ENCODE measurements around the gene EIF2B4. TPM values are rescaled to one million over a fixed set of nuclear protein-coding genes. Genes with fewer than 3 reads are reported as not detected.

Gene EIF2B4
- total and polyA plus RNA-seq, 2 of the 13 experiments (the other 11 are each of a cell fraction or from before 2014, with no cell fraction given), result 91.5 to 96.4 TPM

GRCh38 chr2:27356382-27357181 is 13.6 kb downstream of the EIF2B4 start, which contains the start of gene GTF3C2 (continued):
- TF ChIP-seq RERE (CRISPR knock-in tag; IDR thresholded peaks at IDR 0.05; ENCODE audit: low read depth) (peak; percentile 52; the same call in 1 of the 2 replicates), ZNF839 (CRISPR knock-in tag; IDR thresholded peaks at IDR 0.05; ENCODE audit: borderline replicate concordance) (0 out of 2 replicates have a peak, but pooled peaks have one; percentile 83), RXRA (CRISPR knock-in tag; IDR thresholded peaks at IDR 0.05) (peak; percentile 66; the same call in 1 of the 2 replicates), GZF1 (CRISPR knock-in tag; IDR thresholded peaks at IDR 0.05) (0 out of 2 replicates have a peak, but pooled peaks have one; percentile 61), BRCA1 (CRISPR knock-in tag; IDR thresholded peaks at IDR 0.05) (no peak), ZNF296 (CRISPR knock-in tag; conservative IDR thresholded peaks at IDR 0.05) (no peak), NFYB (CRISPR knock-in tag; IDR thresholded peaks at IDR 0.05) (peak; percentile 67), FOXO1 (CRISPR knock-in tag; IDR thresholded peaks at IDR 0.05) (no peak; the same call in none of the 2 replicates), PAWR (CRISPR knock-in tag; IDR thresholded peaks at IDR 0.05; ENCODE audit: borderline replicate concordance) (peak; percentile 96; the same call in 1 of the 2 replicates), HES4 (CRISPR knock-in tag; IDR thresholded peaks at IDR 0.05; ENCODE audit: borderline replicate concordance) (no peak; the same call in 1 of the 2 replicates), NFE2L1 (CRISPR knock-in tag; IDR thresholded peaks at IDR 0.05; ENCODE audit: borderline replicate concordance) (peak; percentile 58; the same call in 1 of the 2 replicates), MAFG (CRISPR knock-in tag; IDR thresholded peaks at IDR 0.05) (no peak), ZNF878 (CRISPR knock-in tag; IDR thresholded peaks at IDR 0.05) (peak; percentile 66; the same call in 1 of the 2 replicates), SAP130 (CRISPR knock-in tag; IDR thresholded peaks at IDR 0.05; ENCODE audit: low read depth) (peak; percentile 96), ZNF34 (CRISPR knock-in tag; IDR thresholded peaks at IDR 0.05; ENCODE audit: borderline replicate concordance) (no peak; the same call in 1 of the 2 replicates), E2F1 (CRISPR knock-in tag; IDR thresholded peaks at IDR 0.05) (peak; percentile 63), ZNF562 (CRISPR knock-in tag; IDR thresholded peaks at IDR 0.05; ENCODE audit: borderline replicate concordance) (no peak), MEIS1 (CRISPR knock-in tag; IDR thresholded peaks at IDR 0.05; ENCODE audit: borderline replicate concordance) (no peak; the same call in 1 of the 2 replicates), ELF1 (CRISPR knock-in tag; IDR thresholded peaks at IDR 0.05) (peak; percentile 85), IKZF5 (CRISPR knock-in tag; IDR thresholded peaks at IDR 0.05) (peak; percentile 43; the same call in 1 of the 2 replicates)
